IMR-90 (cell line): ENCODE results near the gene CAVIN1. TPM values are rescaled to one million over a fixed set of nuclear protein-coding genes. Genes with fewer than 3 reads are reported as not detected.

ENCODE experiments used
- ATAC-seq: fragments of 200-7000 bp; cut with Tn5 transposase; 2 replicates; pipeline ENCODE4 v1.9.1; 2020; ENCODE audit warnings: low read depth, mild to moderate bottlenecking, moderate library complexity
- BruUV-seq: library from RNA; stranded (reverse); fragments of 400-500 nt; replicated peaks from 2 replicates; lab custom pipeline; 2021; lab: Mats Ljungman, UMichigan
- CTCF ChIA-PET: fragments of 300-600 bp; formaldehyde crosslinking; extraction: SDS; loops from one replicate; lab custom pipeline; 2021; ENCODE audit warnings: antibody characterized with exemption; lab: Yijun Ruan, JAX
- POLR2A ChIA-PET: fragments of 300-600 bp; sonication (Branson Sonifier 250); formaldehyde crosslinking; loops from one replicate; lab custom pipeline; 2022; ENCODE audit warnings: antibody characterized with exemption; ENCODE audit not compliant: unreplicated experiment; lab: Charles Lee
- DNase-seq: peaks from one replicate; pipeline ENCODE4 v3.0.0; 2013
- H2AFZ ChIP-seq: replicated peaks from 2 replicates; pipeline ENCODE3; 2013; ENCODE audit warnings: low read length, mild to moderate bottlenecking; ENCODE audit not compliant: poor library complexity
- H2AK5ac ChIP-seq: 2 replicates; pipeline ENCODE4 v1.6.1; 2013; ENCODE audit warnings: low read depth, low read length, inconsistent platforms
- H2AK9ac ChIP-seq: replicated peaks from 2 replicates; pipeline ENCODE3; 2013; ENCODE audit warnings: mild to moderate bottlenecking, low read depth, low read length, moderate library complexity; ENCODE audit not compliant: poor library complexity
- H2BK120ac ChIP-seq: 2 replicates; pipeline ENCODE4 v1.6.1; 2013; ENCODE audit warnings: low read depth, low read length, inconsistent platforms
- H2BK15ac ChIP-seq: 3 replicates; pipeline ENCODE4 v1.6.1; 2013; ENCODE audit warnings: low read depth, low read length, inconsistent platforms
- H2BK20ac ChIP-seq: 2 replicates; pipeline ENCODE4 v1.6.1; 2013; ENCODE audit warnings: low read depth, mild to moderate bottlenecking, inconsistent platforms, low read length, moderate library complexity
- H2BK5ac ChIP-seq: 2 replicates; pipeline ENCODE4 v1.6.1; 2013; ENCODE audit warnings: mild to moderate bottlenecking, low read depth, low read length, inconsistent platforms; ENCODE audit not compliant: poor library complexity, severe bottlenecking
- H3K14ac ChIP-seq: replicated peaks from 2 replicates; pipeline ENCODE4 v1.6.1; 2013; ENCODE audit warnings: low read depth, low read length, inconsistent platforms
- H3K18ac ChIP-seq: 2 replicates; pipeline ENCODE4 v1.6.1; 2013; ENCODE audit warnings: low read depth, low read length, control low read depth
- H3K23ac ChIP-seq: 2 replicates; pipeline ENCODE4 v1.6.1; 2013; ENCODE audit warnings: low read depth, low read length, inconsistent platforms
- H3K27ac ChIP-seq: 2 replicates; pipeline ENCODE4 v1.5.1; 2013; ENCODE audit warnings: mild to moderate bottlenecking, control low read depth, low read length; ENCODE audit not compliant: insufficient read depth
- H3K27me3 ChIP-seq: 2 replicates; pipeline ENCODE4 v1.6.1; 2013; ENCODE audit warnings: low read length; ENCODE audit not compliant: control insufficient read depth, insufficient read depth
- H3K36me3 ChIP-seq: 2 replicates; pipeline ENCODE4 v1.6.1; 2013; ENCODE audit warnings: low read length, mixed read lengths; ENCODE audit not compliant: control insufficient read depth, insufficient read depth
- H3K4ac ChIP-seq: 2 replicates; pipeline ENCODE4 v1.6.1; 2013; ENCODE audit warnings: low read depth, low read length, inconsistent platforms
- H3K4me1 ChIP-seq: 2 replicates; pipeline ENCODE4 v1.6.1; 2013; ENCODE audit warnings: low read length, mixed read lengths; ENCODE audit not compliant: control insufficient read depth, insufficient read depth
- H3K4me2 ChIP-seq: 2 replicates; pipeline ENCODE4 v1.6.1; 2013; ENCODE audit warnings: low read depth, mild to moderate bottlenecking, control low read depth, low read length, moderate library complexity
- H3K4me3 ChIP-seq: 2 replicates; pipeline ENCODE4 v1.5.1; 2013; ENCODE audit warnings: low read depth, mild to moderate bottlenecking, control low read depth, low read length, moderate library complexity; ENCODE audit not compliant: insufficient read depth
- H3K56ac ChIP-seq: 2 replicates; pipeline ENCODE4 v1.6.1; 2013; ENCODE audit warnings: low read length, inconsistent platforms; ENCODE audit not compliant: insufficient read depth; ENCODE audit errors: extremely low read depth
- H3K79me1 ChIP-seq, 2 experiments: 2 replicates each; pipeline ENCODE4 v1.6.1; 2013; ENCODE audit warnings: low read length in 2 of 2, inconsistent platforms in 1 of 2, low read depth in 1 of 2
- H3K9ac ChIP-seq: 2 replicates; pipeline ENCODE4 v1.6.1; 2013; ENCODE audit warnings: low read depth, low read length, control low read depth
- H3K9me1 ChIP-seq: 2 replicates; pipeline ENCODE4 v1.6.1; 2013; ENCODE audit warnings: low read length, inconsistent platforms; ENCODE audit not compliant: insufficient read depth
- H3K9me3 ChIP-seq: 2 replicates; pipeline ENCODE4 v1.6.1; 2013; ENCODE audit warnings: low read length; ENCODE audit not compliant: control insufficient read depth, insufficient read depth
- H4K20me1 ChIP-seq: 2 replicates; pipeline ENCODE4 v1.6.1; 2013; ENCODE audit warnings: low read length, inconsistent platforms; ENCODE audit not compliant: insufficient read depth
- H4K5ac ChIP-seq: 2 replicates; pipeline ENCODE4 v1.6.1; 2013; ENCODE audit warnings: mild to moderate bottlenecking, low read depth, low read length, control low read depth
- H4K8ac ChIP-seq, 2 experiments: 2 replicates each; pipeline ENCODE4 v1.6.1; 2013; ENCODE audit warnings: low read depth in 2 of 2, low read length in 2 of 2, control low read depth in 1 of 2, inconsistent platforms in 1 of 2
- H4K91ac ChIP-seq: 2 replicates; pipeline ENCODE4 v1.6.1; 2013; ENCODE audit warnings: low read depth, low read length, inconsistent platforms; ENCODE audit not compliant: insufficient read depth
- CHD1 ChIP-seq: IDR thresholded peaks from 2 replicates; pipeline ENCODE4 v1.6.1; 2012; ENCODE audit warnings: low read depth, low read length, improper control_type of control experiment
- MAFK ChIP-seq: IDR thresholded peaks from 2 replicates; pipeline ENCODE4 v1.6.1; 2012; ENCODE audit warnings: low read depth, low read length, improper control_type of control experiment
- MAZ ChIP-seq: IDR thresholded peaks from 2 replicates; pipeline ENCODE4 v1.6.1; 2012; ENCODE audit warnings: low read depth, mild to moderate bottlenecking, low read length, improper control_type of control experiment, moderate library complexity, borderline replicate concordance
- MXI1 ChIP-seq: IDR thresholded peaks from 2 replicates; pipeline ENCODE4 v1.6.1; 2012; ENCODE audit warnings: low read depth, mild to moderate bottlenecking, low read length, moderate library complexity, borderline replicate concordance
- POLR2A ChIP-seq: IDR thresholded peaks from 2 replicates; pipeline ENCODE4 v1.6.1; 2012; ENCODE audit warnings: mild to moderate bottlenecking, low read depth, low read length
- RAD21 ChIP-seq: IDR thresholded peaks from 2 replicates; pipeline ENCODE4 v1.6.1; 2012; ENCODE audit warnings: low read length, improper control_type of control experiment
- RCOR1 ChIP-seq: IDR thresholded peaks from 2 replicates; pipeline ENCODE4 v1.6.1; 2012; ENCODE audit warnings: mild to moderate bottlenecking, low read length, improper control_type of control experiment; ENCODE audit not compliant: insufficient replicate concordance
- RFX5 ChIP-seq: IDR thresholded peaks from 2 replicates; pipeline ENCODE4 v1.8.0; 2012; ENCODE audit warnings: low read depth, mild to moderate bottlenecking, low read length, moderate library complexity
- SMC3 ChIP-seq: fragments of 150-350 bp; IDR thresholded peaks from 2 replicates; pipeline ENCODE4 v1.6.1; 2016; ENCODE audit warnings: low read depth, mild to moderate bottlenecking, antibody characterized with exemption, low read length, moderate library complexity
- WGBS, 2 experiments: methylation state at CpG; one replicate each; pipeline versions ENCODE4 v1.1.5 to v1.1.7; 2013; ENCODE audit warnings: missing lambda C conversion rate in 2 of 2; ENCODE audit not compliant: insufficient read length in 1 of 2; ENCODE audit errors: extremely low coverage in 2 of 2; 5-methylcytosine and 5-hydroxymethylcytosine counted together
- dilution Hi-C: fragments of 300-500 bp; cut with HindIII; formaldehyde crosslinking; loops from one replicate; pipeline ENCODE4 v1.14.3; 2018; ENCODE audit warnings: low sequenced_read_pairs; ENCODE audit not compliant: unreplicated experiment
- in situ Hi-C: fragments of 300-500 bp; cut with MboI; formaldehyde crosslinking; loops from 3 replicates; pipeline ENCODE4 v1.14.3; 2019; ENCODE audit warnings: low sequenced_read_pairs, inconsistent platforms, mixed read lengths
- intact Hi-C: fragments of 100-400 bp; cut with micrococcal nuclease; formaldehyde crosslinking; loops from 2 replicates; pipeline ENCODE4 v1.10.0; 2022
- polyA plus RNA-seq, 3 experiments: library from polyadenylated mRNA; depleted of rRNA; stranded (reverse); fragments of >200 nt; gene quantifications; 2 replicates each; pipeline ENCODE4 v1.2.3, GENCODE V29; 2012; ENCODE audit warnings: low replicate concordance in 1 of 3
- total RNA-seq: library from RNA; depleted of rRNA; stranded (reverse); fragments of >200 nt; gene quantifications from 2 replicates; pipeline ENCODE4 v1.2.3, GENCODE V29; 2012
- TF ChIP-seq, protein P1 (sequence below): fragments of 150-350 bp; IDR thresholded peaks from 2 replicates; pipeline ENCODE4 v1.6.1; 2016; ENCODE audit warnings: low read depth, mild to moderate bottlenecking, low read length, moderate library complexity, borderline replicate concordance
- TF ChIP-seq, protein P2 (sequence below): fragments of 150-350 bp; IDR thresholded peaks from 2 replicates; pipeline ENCODE4 v1.6.1; 2017; ENCODE audit warnings: mild to moderate bottlenecking, antibody characterized with exemption, low read length, low read depth
- TF ChIP-seq, protein P3 (sequence below): conservative IDR thresholded peaks from 2 replicates; pipeline ENCODE4 v1.5.1; 2012; ENCODE audit warnings: mild to moderate bottlenecking, low read depth, low read length, improper control_type of control experiment

The CAVIN1 gene
- total and polyA plus RNA-seq, 2 of the 4 experiments (the other 2 are of a cell fraction): 491 to 556 TPM

DNA sequence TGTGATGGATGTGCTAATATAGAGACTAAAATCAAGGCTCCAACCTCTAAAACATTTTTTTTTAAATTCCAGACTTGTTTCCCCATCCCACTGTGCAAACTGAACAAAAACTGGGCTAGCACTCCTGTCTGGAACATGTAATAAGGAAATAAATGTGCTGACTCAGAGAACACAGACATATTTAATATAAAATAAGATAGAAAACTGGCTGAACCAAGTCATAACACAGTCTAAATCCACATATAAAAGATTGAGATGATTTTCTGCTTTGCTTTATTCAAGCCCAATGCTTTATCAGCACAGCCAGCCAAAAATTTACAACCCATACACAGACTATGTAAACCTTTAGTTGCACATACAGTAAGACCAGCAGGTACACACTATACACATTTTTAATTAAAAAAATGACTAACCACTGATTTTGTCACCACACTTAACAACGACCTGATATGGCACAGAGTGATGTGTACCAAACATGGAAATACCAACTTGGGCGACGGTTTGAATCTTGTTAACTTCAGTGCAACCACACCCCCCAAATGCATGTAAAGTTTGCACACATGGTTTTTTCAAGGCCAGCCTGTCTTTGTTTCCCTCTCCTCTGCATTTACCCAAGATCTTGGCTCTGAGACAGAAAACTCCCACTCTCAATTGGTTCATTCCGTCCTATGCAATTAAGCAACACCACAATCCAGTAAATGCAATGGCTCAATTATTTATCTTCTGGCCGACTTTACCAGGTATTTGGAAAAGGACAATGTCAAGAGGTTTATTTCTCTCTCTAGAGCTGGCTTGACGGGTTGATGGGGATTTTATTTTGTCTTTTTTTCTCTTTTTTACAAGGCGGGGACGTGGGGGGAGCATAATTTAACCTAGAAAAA lies 36.0 kb downstream of the CAVIN1 start (continued):
- TF ChIP-seq, protein P1, sequence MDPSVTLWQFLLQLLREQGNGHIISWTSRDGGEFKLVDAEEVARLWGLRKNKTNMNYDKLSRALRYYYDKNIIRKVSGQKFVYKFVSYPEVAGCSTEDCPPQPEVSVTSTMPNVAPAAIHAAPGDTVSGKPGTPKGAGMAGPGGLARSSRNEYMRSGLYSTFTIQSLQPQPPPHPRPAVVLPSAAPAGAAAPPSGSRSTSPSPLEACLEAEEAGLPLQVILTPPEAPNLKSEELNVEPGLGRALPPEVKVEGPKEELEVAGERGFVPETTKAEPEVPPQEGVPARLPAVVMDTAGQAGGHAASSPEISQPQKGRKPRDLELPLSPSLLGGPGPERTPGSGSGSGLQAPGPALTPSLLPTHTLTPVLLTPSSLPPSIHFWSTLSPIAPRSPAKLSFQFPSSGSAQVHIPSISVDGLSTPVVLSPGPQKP: no peak
- no peak for TF ChIP-seq MAZ

DNA sequence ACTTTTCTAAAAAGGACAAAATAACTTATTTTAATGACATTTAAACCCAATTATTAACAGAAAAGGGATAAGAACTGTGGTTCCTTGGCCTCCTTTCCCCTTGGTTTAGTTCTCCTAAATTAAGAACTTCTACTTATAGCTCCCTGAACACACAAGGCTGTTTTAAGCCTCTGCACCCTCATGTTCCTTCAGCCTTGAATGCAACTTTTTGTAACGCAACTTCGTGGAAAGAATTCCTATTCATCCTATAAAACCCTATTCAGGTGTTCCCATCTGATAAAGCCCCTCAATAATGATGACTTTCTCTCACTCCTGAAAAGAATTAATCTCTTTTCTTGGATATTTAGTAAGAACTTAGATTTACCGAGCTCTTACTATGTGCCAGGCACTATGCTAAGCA lies 41.2 kb downstream of the CAVIN1 start:
- no peak overlapping the region for H3K18ac ChIP-seq
- no peak overlapping the region for H3K4me2 ChIP-seq
- H2BK20ac ChIP-seq: no peak overlapping the region
- no peak overlapping the region for H4K5ac ChIP-seq
- H3K9ac ChIP-seq: no peak overlapping the region
- BruUV-seq: no TSS peak
- H2BK120ac ChIP-seq: no peak overlapping the region
- H3K27me3 ChIP-seq: no peaks in the 10 kb centered on the region
- peaks cover 3 to 86% of the 10 kb centered on the region in 2 experiments; a peak in 3 of 4 replicates for H3K79me1 ChIP-seq
- peaks cover 9% of the 10 kb centered on the region for H3K9me1 ChIP-seq
- H2AFZ ChIP-seq: no peak overlapping the region
- no peak overlapping the region for H3K56ac ChIP-seq
- intact Hi-C loops: no loop called here
- in situ Hi-C loops: no loop called here
- no peak for ATAC-seq
- no peak overlapping the region for H2BK5ac ChIP-seq
- H3K9me3 ChIP-seq: no peaks in the 10 kb centered on the region
- H3K23ac ChIP-seq: no peak overlapping the region
- dilution Hi-C loops: no loop called here
- ChIA-PET CTCF (no interaction called here), POLR2A (no interaction called here)
- H4K8ac ChIP-seq: no peak overlapping the region
- peaks cover 95% of the 10 kb centered on the region for H4K20me1 ChIP-seq
- H3K4me3 ChIP-seq: no peak overlapping the region
- H3K4me1 ChIP-seq: peaks cover 6% of the 10 kb centered on the region
- H2BK15ac ChIP-seq: no peak overlapping the region
- no peak overlapping the region for H3K27ac ChIP-seq
- no peak overlapping the region for H3K14ac ChIP-seq
- no peak overlapping the region for H2AK5ac ChIP-seq
- H4K91ac ChIP-seq: no peak overlapping the region
- H3K36me3 ChIP-seq: peaks cover 4% of the 10 kb centered on the region
- H2AK9ac ChIP-seq: no peak overlapping the region
- no CpG with 5 or more reads among the region's 3 CpGs for WGBS, 2 experiments
- no peak for DNase-seq
- no peak overlapping the region for H3K4ac ChIP-seq
- TF ChIP-seq CHD1 (no peak), SMC3 (no peak), RCOR1 (no peak), MXI1 (no peak), MAFK (no peak), RFX5 (no peak), RAD21 (no peak), POLR2A (no peak), MAZ (no peak)
- TF ChIP-seq, protein P2, sequence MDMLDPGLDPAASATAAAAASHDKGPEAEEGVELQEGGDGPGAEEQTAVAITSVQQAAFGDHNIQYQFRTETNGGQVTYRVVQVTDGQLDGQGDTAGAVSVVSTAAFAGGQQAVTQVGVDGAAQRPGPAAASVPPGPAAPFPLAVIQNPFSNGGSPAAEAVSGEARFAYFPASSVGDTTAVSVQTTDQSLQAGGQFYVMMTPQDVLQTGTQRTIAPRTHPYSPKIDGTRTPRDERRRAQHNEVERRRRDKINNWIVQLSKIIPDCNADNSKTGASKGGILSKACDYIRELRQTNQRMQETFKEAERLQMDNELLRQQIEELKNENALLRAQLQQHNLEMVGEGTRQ: no peak
- TF ChIP-seq, protein P3, sequence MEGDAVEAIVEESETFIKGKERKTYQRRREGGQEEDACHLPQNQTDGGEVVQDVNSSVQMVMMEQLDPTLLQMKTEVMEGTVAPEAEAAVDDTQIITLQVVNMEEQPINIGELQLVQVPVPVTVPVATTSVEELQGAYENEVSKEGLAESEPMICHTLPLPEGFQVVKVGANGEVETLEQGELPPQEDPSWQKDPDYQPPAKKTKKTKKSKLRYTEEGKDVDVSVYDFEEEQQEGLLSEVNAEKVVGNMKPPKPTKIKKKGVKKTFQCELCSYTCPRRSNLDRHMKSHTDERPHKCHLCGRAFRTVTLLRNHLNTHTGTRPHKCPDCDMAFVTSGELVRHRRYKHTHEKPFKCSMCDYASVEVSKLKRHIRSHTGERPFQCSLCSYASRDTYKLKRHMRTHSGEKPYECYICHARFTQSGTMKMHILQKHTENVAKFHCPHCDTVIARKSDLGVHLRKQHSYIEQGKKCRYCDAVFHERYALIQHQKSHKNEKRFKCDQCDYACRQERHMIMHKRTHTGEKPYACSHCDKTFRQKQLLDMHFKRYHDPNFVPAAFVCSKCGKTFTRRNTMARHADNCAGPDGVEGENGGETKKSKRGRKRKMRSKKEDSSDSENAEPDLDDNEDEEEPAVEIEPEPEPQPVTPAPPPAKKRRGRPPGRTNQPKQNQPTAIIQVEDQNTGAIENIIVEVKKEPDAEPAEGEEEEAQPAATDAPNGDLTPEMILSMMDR: no peak
